Iris pigment epithelial cell (primary cell): Measurements from ENCODE around the gene CD40.

Experiments
- DNase-seq: peaks from one replicate; pipeline ENCODE4 v3.0.0-alpha.2; 2011; ENCODE audit warnings: low read depth

Gene CD40

DNA sequence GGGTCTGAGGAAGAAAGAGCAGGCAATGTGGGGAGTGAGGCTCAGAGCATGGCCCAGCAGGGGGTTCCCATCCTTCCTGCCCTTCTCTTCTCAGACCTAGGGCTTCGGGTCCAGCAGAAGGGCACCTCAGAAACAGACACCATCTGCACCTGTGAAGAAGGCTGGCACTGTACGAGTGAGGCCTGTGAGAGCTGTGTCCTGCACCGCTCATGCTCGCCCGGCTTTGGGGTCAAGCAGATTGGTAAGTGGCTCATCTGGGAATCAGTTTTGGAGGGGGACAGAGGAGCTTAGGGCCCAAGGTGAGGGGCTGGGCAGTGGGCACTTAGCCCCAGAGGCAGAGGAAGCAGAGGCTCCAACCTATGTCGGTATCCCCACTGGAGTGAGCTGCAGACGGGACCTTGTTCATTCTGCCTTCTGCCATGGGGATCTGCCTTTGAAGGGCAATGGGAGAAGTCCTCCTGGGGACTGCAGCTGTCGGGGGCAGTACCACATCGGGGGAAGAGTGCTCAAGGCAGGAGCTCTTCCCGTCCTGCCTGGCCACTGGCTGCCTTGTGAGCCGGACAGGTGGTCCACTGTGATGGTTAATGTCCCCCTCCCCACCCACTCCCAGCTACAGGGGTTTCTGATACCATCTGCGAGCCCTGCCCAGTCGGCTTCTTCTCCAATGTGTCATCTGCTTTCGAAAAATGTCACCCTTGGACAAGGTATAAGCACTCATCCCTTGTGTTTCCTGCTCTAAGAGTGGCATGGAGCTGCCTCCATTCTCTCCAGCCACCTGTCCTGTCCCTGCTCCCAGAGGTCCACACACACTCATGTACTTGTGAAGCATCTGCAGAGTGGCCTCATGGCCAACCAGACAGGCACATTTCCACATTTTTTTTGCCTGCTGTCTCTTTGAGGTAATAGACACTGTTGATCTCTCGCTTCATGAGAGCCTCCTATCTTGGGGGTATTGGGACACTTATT lies 4.7 kb downstream of the CD40 start:
- DNase-seq: no peak

- DNase-seq: no peak
Measured at GRCh38 chr20:46123482-46124245, 5.5 kb downstream of the CD40 start.

GRCh38 chr20:46126440-46127056 lies 8.4 kb downstream of the CD40 start:
- no peak for DNase-seq

- no peak for DNase-seq
Measured at GRCh38 chr20:46127396-46128010, 9.4 kb downstream of the CD40 start.

DNA sequence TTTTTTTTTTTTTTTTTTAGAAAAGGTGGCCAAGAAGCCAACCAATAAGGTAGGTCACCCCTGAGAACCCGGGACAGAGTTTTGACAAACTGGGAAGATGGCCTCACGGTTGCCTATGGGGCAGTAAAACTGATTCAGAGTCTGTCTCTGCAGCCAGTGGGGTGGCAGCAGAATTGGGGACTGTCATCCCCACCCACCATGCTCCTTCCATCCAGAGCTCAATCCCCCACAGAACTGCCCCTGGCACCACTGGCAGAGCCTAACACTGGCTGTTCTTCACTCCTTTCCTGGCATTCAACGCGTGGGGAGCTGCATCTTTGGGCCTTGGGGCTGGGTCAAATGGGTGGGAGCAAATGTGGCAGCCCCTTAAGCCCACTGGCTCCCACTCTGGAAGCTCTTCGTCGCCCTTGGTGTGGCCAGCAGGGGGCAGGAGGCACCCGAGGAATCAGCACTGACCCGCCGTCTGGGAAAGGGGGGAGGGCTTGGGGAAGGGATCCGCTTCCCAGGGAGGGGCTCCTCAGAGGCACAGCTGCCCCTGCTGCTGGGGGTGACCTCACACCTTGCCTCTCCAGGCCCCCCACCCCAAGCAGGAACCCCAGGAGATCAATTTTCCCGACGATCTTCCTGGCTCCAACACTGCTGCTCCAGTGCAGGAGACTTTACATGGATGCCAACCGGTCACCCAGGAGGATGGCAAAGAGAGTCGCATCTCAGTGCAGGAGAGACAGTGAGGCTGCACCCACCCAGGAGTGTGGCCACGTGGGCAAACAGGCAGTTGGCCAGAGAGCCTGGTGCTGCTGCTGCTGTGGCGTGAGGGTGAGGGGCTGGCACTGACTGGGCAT lies 10.4 kb downstream of the CD40 start:
- peak; percentile 9 for DNase-seq

DNA sequence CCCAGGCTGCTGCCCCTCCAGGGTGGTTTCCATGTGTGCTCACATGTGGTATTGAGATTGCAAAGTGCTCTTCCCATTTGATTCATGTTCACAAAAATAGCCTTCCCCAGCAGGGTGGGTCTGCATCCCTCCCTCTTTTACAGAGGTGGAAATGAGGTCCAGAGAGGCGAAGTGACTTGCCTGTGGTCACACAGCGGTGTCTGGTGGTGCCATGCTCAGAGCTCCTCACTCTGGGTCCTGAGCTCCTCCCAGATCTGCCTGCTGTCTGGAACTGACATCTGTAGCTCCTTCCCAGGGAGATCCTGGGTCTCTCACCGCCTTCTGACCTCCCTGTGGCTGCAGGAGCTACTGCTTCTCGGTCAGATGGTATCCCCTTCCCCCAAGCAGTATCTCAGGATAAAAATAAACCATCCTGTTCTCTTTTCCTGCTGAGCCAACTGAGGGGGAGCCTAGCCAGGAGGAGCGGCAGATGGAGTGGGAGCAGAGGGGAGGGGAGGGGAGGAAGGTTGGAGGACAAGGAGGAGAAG lies 11.9 kb downstream of the CD40 start:
- DNase-seq: no peak

GRCh38 chr20:46130534-46130933 lies 12.4 kb downstream of the CD40 start:
- no peak for DNase-seq

DNA sequence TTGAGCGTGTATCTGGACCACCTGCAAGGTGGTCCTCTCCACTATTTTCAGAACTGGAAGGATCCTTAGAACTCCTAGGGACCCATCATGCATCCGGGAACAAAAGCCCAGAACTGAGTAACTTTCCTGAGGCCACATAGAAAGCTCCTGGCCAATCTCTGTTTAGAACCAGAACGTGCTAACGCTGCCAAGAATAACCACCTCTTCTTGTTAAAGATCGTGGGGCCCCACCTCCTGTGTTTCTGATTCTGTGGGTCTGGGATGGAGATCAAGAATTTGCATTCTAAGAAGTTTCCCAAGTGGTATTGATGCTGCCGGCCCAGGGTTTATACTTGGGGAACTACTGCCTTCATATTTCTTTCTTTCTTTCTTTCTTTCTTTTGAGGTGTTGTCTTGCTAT lies 13.3 kb downstream of the CD40 start:
- DNase-seq: peak; percentile 76

GRCh38 chr20:46132705-46133120 lies 14.6 kb downstream of the CD40 start:
- DNase-seq: peak; percentile 47

DNA sequence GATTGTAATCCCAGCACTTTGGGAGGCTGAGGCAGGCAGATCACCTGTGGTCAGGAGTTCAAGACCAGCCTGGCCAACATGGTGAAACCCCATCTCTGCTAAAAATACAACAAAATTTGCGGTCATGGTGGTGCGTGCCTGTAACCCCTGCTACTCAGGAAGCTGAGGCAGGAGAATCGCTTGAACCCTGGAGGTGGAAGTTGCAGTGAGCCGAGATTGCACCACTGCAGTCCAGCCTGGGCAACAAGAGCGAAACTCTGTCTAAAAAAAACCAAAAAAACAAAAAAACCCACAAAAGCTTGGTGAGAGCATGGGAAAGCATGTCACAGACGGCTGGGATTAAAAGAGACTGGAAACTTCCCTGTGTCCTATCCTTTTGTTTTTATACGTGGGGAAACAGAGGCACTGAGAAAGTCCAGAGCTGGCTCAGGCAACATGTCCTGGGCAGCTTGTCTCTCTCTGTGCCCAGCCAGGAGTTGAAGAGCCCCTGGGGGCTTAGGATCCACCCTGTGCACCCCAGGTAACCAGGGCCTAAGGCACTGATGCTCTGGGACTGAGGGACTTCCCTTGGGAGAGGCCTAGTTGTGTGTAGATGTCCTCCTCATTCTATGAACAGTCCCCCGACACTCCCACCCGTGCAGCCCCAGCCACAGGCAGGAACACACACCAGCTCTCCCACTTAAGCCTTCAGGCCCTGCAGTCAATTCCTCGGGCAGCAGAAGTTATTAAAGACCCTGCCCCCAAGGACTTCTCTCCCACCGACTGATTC lies 16.0 kb downstream of the CD40 start:
- DNase-seq: no peak

DNA sequence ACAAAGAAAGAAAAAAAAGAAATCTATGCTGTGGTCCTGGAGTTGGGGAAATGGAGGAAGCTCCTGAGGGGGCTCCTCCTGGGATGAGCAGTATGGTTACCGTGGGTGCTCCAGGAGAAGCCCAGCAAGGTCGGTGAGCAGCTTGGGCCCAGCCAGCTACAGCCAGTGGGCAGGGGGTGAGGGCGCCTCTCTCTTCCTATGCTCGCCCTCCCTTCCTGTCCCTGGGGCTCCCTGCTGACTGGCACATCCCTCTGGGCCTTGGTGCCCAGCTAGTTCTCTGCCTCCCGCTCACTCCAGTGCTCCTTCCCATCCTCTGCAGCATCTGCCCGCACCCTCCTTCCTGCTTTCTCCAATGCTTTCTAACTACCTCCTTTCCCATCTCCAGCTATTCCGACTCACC lies 16.6 kb downstream of the CD40 start:
- DNase-seq: no peak

- no peak for DNase-seq
Measured at GRCh38 chr20:46135856-46136633, 17.9 kb downstream of the CD40 start.

DNA sequence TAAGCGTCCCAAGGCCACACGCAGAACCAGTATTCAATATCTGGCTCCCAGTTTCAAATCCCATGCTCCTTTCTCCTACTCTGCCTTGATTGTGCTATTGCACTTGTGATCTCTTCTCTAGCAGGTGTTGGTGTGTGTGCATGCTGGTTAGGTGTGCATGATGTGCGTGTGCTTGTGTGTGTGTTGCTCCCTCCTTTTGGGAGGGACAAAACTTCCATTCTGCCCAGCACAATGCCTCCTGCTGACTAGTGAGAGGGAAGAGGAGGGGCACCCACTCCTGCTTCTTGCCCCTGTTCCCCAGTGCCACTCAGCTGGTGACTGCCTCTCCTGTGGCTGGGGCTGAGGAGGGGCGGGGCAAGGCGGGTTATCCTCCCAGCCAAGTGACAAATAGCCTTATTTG lies 19.7 kb downstream of the CD40 start:
- no peak for DNase-seq

DNA sequence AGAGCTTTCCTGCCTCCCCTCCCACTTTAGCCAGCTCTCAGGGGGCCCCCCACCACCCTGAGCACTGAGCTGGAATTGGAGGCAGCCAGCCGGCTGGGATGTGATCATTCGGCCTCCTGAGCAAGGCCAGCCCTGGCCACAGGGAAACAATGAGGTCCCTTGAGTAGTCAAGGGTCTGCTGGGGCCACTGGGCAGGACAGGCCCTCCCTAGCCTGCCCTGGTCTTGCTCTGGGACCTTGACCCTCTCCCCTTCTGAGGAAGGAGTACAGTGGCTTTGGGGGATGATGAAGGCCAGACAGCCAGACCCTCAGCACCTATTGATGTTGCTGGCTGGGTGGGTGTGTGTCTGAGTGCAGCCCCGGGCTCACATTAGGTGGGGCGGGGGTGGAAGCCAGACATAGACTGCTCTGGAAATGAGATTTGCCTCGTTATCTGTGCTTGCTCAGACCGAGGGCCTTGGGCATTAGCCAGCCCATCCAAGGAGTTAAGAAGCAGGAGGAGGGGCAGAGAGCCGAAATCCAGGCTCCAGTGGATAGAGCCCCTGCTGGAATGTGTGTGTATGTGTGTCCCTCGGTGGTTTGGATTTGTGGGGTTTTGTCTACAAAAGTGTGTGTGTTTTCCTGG lies 21.3 kb downstream of the CD40 start:
- no peak for DNase-seq

DNA sequence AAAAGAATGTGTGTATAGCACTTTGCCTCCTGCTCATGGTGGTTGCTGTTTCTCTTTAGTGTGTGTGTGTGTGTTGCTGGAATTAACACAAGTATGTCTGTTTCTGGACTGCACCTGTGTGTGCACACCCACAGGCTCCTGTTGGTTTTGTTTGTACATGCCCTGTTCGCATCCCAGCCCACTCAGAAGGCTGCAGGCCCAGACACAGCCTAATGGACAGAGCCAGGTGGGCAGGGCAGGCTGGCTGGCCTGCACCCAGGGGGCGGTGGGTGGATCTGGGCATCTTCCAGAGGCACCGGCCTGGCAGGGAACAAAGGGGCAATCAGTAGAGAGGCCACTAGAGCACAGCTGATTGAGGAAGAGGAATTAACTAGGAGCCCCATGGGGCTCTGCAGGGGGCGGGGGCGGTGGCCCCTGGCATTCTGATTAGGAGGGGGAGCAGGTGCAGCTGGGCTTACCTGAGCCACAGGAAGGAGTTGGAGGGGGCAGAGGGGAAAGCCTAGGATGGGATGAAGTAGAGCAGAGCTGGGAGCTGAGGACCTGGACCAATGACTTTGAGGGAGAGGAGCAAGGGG lies 21.9 kb downstream of the CD40 start:
- DNase-seq: no peak

GRCh38 chr20:46142124-46142523 lies 24.0 kb downstream of the CD40 start:
- no peak for DNase-seq

- no peak for DNase-seq
Measured at GRCh38 chr20:46144432-46145025, 26.4 kb downstream of the CD40 start.

DNA sequence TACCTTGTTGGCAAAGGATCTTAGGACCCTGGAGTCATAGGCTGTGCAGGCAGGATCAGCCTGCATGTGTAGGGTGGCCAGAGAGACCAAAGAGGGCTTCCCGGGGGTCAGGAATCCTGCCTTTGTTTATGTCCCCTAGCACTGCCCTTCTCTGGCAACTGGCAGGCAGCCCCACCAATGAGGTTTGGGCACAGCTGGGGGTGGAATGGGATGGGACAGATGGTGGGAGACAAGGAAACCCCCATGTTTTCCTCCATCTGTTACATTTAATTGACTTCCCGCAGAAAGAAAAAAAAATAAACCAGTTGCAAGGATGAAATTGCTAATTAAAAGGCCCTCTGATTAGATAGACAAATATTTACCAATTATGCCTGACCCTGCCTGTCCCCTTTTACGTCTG lies 27.6 kb downstream of the CD40 start:
- DNase-seq: no peak
